Measurements from ENCODE around the gene CTBP2.
A peak's percentile ranks its signal among the peaks of the same experiment; 100 is the strongest.

Gene CTBP2

DNA sequence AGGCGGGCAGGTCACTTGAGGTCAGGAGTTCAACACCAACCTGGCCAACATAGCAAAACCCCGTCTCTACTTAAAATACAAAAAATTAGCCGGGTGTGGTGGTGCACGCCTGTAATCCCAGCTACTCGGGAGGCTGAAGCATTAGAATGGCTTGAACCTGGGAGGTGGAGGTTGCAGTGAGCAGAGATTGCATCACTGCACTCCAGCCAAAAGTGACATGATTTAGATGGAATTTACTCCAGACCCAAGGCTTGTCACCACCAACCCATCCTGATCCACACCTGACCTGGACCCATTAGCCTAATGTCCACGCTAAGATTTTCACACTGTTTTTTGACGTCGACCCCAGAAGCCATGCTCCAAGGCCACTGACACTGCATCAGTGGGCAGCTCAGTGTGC lies 101.0 kb downstream of the CTBP2 start:
- peak; percentile 58; the same call in 1 of the 2 replicates for TF ChIP-seq CEBPB (IDR thresholded peaks at IDR 0.05)

DNA sequence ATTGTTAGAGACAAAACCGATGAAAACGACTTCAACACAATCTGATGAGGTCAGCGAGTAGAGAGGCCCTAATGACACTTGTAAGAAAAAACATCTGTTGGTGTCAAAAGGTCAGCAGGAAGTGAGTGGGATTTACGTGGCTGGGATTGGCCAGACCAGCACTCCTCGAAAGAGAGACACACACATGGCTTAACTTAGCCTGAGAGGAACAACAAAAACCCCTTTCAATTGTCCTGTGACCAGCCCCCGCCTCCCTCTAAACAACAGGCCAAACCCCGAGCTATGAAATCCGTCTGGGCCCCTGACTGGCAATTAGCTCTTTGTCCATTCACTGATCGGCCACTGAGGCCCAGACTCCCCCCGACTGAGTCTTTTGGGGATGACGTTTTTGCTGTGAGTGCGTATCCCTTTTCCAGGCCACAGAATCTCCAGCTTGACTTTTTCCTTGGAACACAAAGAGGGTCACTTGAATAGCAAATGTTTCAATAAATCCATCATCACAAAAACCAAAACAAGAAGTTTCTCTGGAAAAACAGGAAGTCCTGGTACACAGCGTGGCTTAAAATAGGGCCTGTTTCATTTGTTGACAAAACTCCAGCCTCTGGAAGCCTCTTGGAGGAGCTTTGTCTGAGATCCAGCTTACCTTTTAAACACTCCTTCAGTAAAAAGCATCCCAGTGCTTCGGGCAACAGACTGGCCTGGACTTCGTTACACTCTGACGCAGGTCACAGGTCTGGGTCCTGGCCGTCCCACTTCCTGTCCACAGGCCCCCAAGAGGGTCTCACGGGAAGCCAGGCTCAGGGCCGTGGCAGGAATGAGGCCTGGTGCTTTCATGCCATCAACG lies 103.0 kb downstream of the CTBP2 start:
- TF ChIP-seq YY1 (IDR thresholded peaks at IDR 0.05; ENCODE audit: low read depth) (no peak), CEBPB (IDR thresholded peaks at IDR 0.05) (no peak), TEAD4 (IDR thresholded peaks at IDR 0.05) (no peak), FOXM1 (IDR thresholded peaks at IDR 0.05; ENCODE audit: borderline replicate concordance, low read depth) (no peak), CREB1 (IDR thresholded peaks at IDR 0.05; ENCODE audit: low read depth) (no peak), RAD21 (IDR thresholded peaks at IDR 0.05; ENCODE audit: low read depth) (no peak), TCF12 (IDR thresholded peaks at IDR 0.05; ENCODE audit: low read depth) (no peak), TAF1 (IDR thresholded peaks at IDR 0.05; ENCODE audit: low read depth) (no peak), ZBTB7A (IDR thresholded peaks at IDR 0.05; ENCODE audit: low read depth) (no peak), EGR1 (IDR thresholded peaks at IDR 0.05) (no peak), NFIC (IDR thresholded peaks at IDR 0.05) (no peak), EP300 (IDR thresholded peaks at IDR 0.05; ENCODE audit: borderline replicate concordance) (no peak)
- TF ChIP-seq, protein P1, sequence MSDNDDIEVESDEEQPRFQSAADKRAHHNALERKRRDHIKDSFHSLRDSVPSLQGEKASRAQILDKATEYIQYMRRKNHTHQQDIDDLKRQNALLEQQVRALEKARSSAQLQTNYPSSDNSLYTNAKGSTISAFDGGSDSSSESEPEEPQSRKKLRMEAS (IDR thresholded peaks at IDR 0.05), result no peak
- TF ChIP-seq, protein P2, sequence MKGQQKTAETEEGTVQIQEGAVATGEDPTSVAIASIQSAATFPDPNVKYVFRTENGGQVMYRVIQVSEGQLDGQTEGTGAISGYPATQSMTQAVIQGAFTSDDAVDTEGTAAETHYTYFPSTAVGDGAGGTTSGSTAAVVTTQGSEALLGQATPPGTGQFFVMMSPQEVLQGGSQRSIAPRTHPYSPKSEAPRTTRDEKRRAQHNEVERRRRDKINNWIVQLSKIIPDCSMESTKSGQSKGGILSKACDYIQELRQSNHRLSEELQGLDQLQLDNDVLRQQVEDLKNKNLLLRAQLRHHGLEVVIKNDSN (IDR thresholded peaks at IDR 0.05), result no peak
- TF ChIP-seq, protein P3, sequence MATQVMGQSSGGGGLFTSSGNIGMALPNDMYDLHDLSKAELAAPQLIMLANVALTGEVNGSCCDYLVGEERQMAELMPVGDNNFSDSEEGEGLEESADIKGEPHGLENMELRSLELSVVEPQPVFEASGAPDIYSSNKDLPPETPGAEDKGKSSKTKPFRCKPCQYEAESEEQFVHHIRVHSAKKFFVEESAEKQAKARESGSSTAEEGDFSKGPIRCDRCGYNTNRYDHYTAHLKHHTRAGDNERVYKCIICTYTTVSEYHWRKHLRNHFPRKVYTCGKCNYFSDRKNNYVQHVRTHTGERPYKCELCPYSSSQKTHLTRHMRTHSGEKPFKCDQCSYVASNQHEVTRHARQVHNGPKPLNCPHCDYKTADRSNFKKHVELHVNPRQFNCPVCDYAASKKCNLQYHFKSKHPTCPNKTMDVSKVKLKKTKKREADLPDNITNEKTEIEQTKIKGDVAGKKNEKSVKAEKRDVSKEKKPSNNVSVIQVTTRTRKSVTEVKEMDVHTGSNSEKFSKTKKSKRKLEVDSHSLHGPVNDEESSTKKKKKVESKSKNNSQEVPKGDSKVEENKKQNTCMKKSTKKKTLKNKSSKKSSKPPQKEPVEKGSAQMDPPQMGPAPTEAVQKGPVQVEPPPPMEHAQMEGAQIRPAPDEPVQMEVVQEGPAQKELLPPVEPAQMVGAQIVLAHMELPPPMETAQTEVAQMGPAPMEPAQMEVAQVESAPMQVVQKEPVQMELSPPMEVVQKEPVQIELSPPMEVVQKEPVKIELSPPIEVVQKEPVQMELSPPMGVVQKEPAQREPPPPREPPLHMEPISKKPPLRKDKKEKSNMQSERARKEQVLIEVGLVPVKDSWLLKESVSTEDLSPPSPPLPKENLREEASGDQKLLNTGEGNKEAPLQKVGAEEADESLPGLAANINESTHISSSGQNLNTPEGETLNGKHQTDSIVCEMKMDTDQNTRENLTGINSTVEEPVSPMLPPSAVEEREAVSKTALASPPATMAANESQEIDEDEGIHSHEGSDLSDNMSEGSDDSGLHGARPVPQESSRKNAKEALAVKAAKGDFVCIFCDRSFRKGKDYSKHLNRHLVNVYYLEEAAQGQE (IDR thresholded peaks at IDR 0.05; ENCODE audit: low read depth), result no peak

DNA sequence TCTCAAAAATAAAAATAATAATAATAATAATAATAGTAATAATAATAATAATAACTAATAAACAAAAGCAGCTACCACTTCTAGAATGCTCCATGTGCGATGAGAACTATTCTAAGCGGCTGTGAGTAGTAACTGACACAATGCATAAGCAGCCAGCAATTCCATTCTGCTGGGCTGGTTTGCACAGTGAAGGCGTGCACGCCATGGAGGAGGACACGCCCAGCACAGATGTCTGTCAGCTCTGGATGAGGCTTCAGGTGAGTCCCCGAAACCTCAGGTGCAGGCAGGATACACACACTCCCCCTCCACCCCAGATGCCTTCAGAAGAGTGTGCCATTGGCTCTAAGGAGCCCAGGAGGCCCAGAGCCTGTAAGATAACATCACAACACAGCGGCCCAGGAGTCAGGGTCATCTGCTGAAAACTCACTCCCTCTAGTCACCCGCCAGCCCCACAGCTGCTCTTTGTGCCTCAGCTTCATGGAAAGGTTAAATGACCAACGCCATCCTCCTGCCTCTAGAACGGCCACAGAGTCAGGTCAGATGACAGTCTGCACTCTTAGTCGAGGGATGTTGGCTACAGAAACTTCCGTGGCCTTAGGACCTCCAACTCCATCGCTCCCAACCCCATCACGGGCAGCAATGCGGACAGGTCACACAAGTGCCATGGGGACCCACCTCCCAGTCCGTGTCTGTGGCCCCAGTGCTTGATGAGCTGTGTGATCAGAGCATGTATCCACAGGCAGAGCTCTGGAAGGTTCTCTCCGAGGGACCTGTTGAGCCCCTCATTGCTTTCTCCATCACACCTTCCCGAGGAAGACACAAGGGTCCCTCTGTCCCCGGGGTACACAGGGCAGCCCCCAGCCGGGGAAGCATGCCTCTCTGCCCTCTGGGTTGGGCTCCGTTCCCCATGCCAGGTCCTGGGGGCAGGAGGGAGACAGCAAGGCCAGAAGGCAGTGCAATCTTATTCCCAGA lies 103.9 kb downstream of the CTBP2 start:
- TF ChIP-seq, protein P3 (IDR thresholded peaks at IDR 0.05; ENCODE audit: low read depth), result no peak
- TF ChIP-seq NFIC (IDR thresholded peaks at IDR 0.05) (no peak), TEAD4 (IDR thresholded peaks at IDR 0.05) (no peak), YY1 (IDR thresholded peaks at IDR 0.05; ENCODE audit: low read depth) (no peak), EP300 (IDR thresholded peaks at IDR 0.05; ENCODE audit: borderline replicate concordance) (no peak), CREB1 (IDR thresholded peaks at IDR 0.05; ENCODE audit: low read depth) (no peak), RAD21 (IDR thresholded peaks at IDR 0.05; ENCODE audit: low read depth) (no peak), EGR1 (IDR thresholded peaks at IDR 0.05) (no peak), CEBPB (IDR thresholded peaks at IDR 0.05) (no peak), FOXM1 (IDR thresholded peaks at IDR 0.05; ENCODE audit: borderline replicate concordance, low read depth) (no peak), TAF1 (IDR thresholded peaks at IDR 0.05; ENCODE audit: low read depth) (no peak), TCF12 (IDR thresholded peaks at IDR 0.05; ENCODE audit: low read depth) (no peak), ZBTB7A (IDR thresholded peaks at IDR 0.05; ENCODE audit: low read depth) (no peak)
- TF ChIP-seq, protein P1 (IDR thresholded peaks at IDR 0.05), result no peak
- TF ChIP-seq, protein P2 (IDR thresholded peaks at IDR 0.05), result no peak

DNA sequence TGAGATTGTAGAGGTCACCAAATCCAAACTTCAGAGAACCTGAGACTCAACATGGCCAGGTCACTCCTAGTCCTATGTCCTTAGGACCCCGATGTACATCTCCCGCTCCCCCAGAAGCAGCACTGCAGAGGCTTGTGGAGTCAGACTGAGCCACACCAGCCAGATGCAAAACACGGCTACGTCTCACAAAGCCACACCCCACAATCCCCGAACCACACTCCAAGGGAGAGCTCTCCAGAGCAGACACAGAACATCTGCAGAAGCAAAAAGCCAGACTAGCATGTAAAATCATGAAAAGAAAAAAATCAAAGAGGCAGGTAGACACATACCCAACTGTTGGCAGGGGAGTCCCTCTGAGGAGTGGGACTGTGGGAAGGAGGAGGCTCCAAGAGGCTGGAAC lies 104.9 kb downstream of the CTBP2 start:
- TF ChIP-seq EGR1 (IDR thresholded peaks at IDR 0.05) (no peak), NFIC (IDR thresholded peaks at IDR 0.05) (no peak), YY1 (IDR thresholded peaks at IDR 0.05; ENCODE audit: low read depth) (no peak), ZBTB7A (IDR thresholded peaks at IDR 0.05; ENCODE audit: low read depth) (no peak), TAF1 (IDR thresholded peaks at IDR 0.05; ENCODE audit: low read depth) (no peak), CEBPB (IDR thresholded peaks at IDR 0.05) (no peak), EP300 (IDR thresholded peaks at IDR 0.05; ENCODE audit: borderline replicate concordance) (no peak), TEAD4 (IDR thresholded peaks at IDR 0.05) (no peak), TCF12 (IDR thresholded peaks at IDR 0.05; ENCODE audit: low read depth) (no peak), CREB1 (IDR thresholded peaks at IDR 0.05; ENCODE audit: low read depth) (no peak), RAD21 (IDR thresholded peaks at IDR 0.05; ENCODE audit: low read depth) (no peak), FOXM1 (IDR thresholded peaks at IDR 0.05; ENCODE audit: borderline replicate concordance, low read depth) (no peak)
- TF ChIP-seq, protein P2 (IDR thresholded peaks at IDR 0.05), result no peak
- TF ChIP-seq, protein P3 (IDR thresholded peaks at IDR 0.05; ENCODE audit: low read depth), result no peak
- TF ChIP-seq, protein P1 (IDR thresholded peaks at IDR 0.05), result no peak

Data from Ishikawa (cell line).